ENCODE data around the gene ATXN3L. TPM values are rescaled to one million over a fixed set of nuclear protein-coding genes. Genes with fewer than 3 reads are reported as not detected.

The ATXN3L gene
- total RNA-seq (1 to 10 TPM; 1.2 to 4.3 TPM), polyA plus RNA-seq (ENCODE audit: insufficient read depth, low read depth, low replicate concordance) (1.8 TPM)
- long read RNA-seq, donor 1: 0 reads
- long read RNA-seq, donor 2: 0 reads

GRCh38 chrX:13319953-13320352, at the start of gene ATXN3L:
TSS of gene ATXN3L (minus strand) at chrX:13320053. CDS start at chrX:13319934, 119 bp downstream.
- DNase-seq: no peak
- no peak within 1 kb of the TSS for H3K4me3 ChIP-seq
- TF ChIP-seq CTCF (IDR thresholded peaks at IDR 0.05): no peak
- no peak for TF ChIP-seq POLR2A (IDR thresholded peaks at IDR 0.05)
- intact Hi-C loops (cut with DNase I; ENCODE audit: low total_unique reads): no loop called here
- WGBS, 2 donors: 85 to 90% methylated on average over 2 of the region's 2 CpGs
- H3K9me3 ChIP-seq: no peaks in the 10 kb centered on the region
- no peaks in the 10 kb centered on the region for H3K27me3 ChIP-seq
- H3K4me1 ChIP-seq: no peaks in the 10 kb centered on the region
- H3K36me3 ChIP-seq (ENCODE audit: low read depth, missing control alignments): no peaks in the 10 kb centered on the region
- H3K27ac ChIP-seq: no peak within 1 kb of the TSS

DNA sequence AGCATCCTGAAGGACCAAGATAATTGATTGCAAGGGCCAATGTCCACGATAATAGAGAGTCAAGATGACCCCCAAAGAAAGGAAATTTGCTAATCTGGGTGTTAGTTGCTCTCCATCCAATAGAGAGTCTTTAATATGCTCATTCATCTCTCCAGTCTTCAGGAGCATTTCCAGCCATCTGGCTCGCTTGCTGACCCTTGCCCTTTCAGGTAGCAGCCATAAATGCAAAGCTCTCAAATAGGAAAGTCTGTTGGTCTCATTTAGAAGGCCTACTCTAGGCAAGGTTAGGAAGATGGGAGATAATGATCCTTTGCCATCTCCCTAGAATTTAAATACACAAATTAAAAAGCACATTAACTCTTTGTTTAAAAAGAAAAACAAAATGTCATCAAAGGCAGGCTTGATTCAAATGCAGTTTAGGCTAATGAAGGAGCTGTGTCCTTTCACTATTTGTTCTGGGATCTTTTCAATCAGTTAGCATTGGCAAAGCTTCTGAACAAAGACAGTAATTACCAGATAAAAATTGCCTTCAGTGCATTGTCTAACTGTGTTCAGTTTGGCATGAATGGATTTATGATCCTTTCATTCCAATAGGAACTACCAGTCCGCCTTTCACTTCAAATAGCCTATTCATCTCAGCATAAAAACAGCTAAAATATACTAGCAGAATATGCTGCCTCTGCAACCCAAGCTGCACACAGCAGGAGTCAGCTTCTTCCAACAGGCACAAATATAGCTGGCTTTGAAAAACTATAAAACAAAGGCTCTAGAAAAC, 49.6 kb upstream of the ATXN3L start:
- WGBS, 2 donors: 82 to 87% methylated on average over 3 of the region's 3 CpGs
- no peaks in the 10 kb centered on the region for H3K36me3 ChIP-seq (ENCODE audit: low read depth, missing control alignments)
- intact Hi-C loops (cut with DNase I; ENCODE audit: low total_unique reads): no loop called here
- H3K27ac ChIP-seq: no peak overlapping the region
- no peaks in the 10 kb centered on the region for H3K4me1 ChIP-seq
- no peaks in the 10 kb centered on the region for H3K9me3 ChIP-seq
- H3K27me3 ChIP-seq: no peaks in the 10 kb centered on the region
- TF ChIP-seq CTCF (IDR thresholded peaks at IDR 0.05) (no peak), POLR2A (IDR thresholded peaks at IDR 0.05) (no peak)
- H3K4me3 ChIP-seq: no peak overlapping the region
- DNase-seq: no peak

DNA sequence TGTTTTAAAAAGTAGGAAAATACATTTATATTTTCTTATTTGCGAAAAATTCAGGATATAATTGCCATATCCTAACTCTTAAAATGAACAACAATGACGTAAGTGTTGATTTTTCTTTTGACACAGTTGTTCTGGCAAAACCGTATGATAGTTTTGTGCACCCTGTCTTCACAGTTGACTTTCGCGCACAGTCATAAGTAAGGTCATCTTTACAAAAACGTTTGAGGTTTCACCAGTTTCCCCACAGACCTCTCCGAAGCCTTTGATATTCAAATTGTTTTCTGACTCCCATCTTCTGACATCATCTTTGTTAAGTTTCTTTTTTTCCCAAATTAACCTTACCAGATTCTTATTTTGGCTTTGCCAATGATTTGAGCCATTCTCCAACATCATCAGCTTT, 48.1 kb upstream of the ATXN3L start:
- H3K36me3 ChIP-seq (ENCODE audit: low read depth, missing control alignments): no peaks in the 10 kb centered on the region
- no peaks in the 10 kb centered on the region for H3K27me3 ChIP-seq
- WGBS, 2 donors: 83 to 85% methylated on average over 7 of the region's 7 CpGs
- no peaks in the 10 kb centered on the region for H3K4me1 ChIP-seq
- no peaks in the 10 kb centered on the region for H3K9me3 ChIP-seq
- no peak for DNase-seq
- H3K27ac ChIP-seq: no peak overlapping the region
- TF ChIP-seq POLR2A (IDR thresholded peaks at IDR 0.05): no peak
- no peak for TF ChIP-seq CTCF (IDR thresholded peaks at IDR 0.05)
- H3K4me3 ChIP-seq: no peak overlapping the region
- intact Hi-C loops (cut with DNase I; ENCODE audit: low total_unique reads): no loop called here

DNA sequence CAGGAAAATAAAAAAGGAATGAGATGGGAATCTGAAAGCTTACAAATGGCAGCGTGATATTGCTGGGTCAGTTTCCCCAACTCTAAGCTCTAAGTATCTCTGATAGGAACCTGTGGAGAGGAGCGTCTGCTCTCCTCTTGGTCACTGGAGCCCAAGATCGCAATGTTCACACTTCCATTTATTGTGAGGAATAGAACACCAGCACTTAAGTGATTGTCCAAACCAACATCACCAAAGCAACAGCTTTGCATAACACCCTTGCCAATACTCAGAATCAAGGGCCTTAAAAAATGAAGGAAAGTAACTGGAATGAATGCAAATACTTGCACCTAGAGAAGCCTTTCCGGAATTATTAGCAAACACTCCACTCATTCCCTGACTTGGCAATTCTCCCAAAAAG, 46.8 kb upstream of the ATXN3L start:
- H3K9me3 ChIP-seq: no peaks in the 10 kb centered on the region
- TF ChIP-seq CTCF (IDR thresholded peaks at IDR 0.05) (no peak), POLR2A (IDR thresholded peaks at IDR 0.05) (no peak)
- H3K36me3 ChIP-seq (ENCODE audit: low read depth, missing control alignments): no peaks in the 10 kb centered on the region
- no peak overlapping the region for H3K27ac ChIP-seq
- intact Hi-C loops (cut with DNase I; ENCODE audit: low total_unique reads): no loop called here
- H3K27me3 ChIP-seq: no peaks in the 10 kb centered on the region
- no peaks in the 10 kb centered on the region for H3K4me1 ChIP-seq
- H3K4me3 ChIP-seq: no peak overlapping the region
- WGBS, 2 donors: 86 to 99% methylated on average over 4 of the region's 4 CpGs
- DNase-seq: no peak

GRCh38 chrX:13365161-13365560, 45.3 kb upstream of the ATXN3L start:
- Histone ChIP-seq H3K4me1 (no peaks in the 10 kb centered on the region), H3K9me3 (no peaks in the 10 kb centered on the region), H3K27ac (no peak overlapping the region), H3K27me3 (no peaks in the 10 kb centered on the region), H3K4me3 (no peak overlapping the region), H3K36me3 (ENCODE audit: low read depth, missing control alignments) (no peaks in the 10 kb centered on the region)
- DNase-seq: no peak
- intact Hi-C loops (cut with DNase I; ENCODE audit: low total_unique reads): no loop called here
- 89 to 96% methylated on average over 5 of the region's 5 CpGs for WGBS, 2 donors
- no peak for TF ChIP-seq POLR2A (IDR thresholded peaks at IDR 0.05)
- no peak for TF ChIP-seq CTCF (IDR thresholded peaks at IDR 0.05)

Data from testis (tissue), 5 donors.